ENCODE results near the gene SECISBP2.

DNA sequence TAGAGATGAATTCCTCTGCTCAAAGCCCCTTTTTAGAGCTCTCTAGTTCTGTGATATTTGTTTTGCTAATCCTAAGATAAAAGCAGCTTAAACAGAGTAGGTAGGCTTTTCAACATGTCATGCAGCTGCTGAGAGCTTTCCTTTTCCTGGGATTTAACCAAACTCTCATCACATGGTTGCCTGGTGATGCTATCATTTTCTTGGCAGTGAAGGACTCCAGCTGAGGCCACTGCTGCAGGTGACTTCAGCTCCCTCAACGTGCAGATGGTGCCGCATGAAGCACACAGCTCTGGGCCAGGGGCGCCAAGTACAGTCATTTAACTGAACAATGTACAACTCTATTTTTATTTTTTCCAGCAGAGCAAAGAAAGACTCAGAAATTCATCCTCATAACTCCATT lies 42.2 kb downstream of the SECISBP2 start:
- TF ChIP-seq POLR2A (IDR thresholded peaks at IDR 0.05), result no peak
- TF ChIP-seq, protein P1, sequence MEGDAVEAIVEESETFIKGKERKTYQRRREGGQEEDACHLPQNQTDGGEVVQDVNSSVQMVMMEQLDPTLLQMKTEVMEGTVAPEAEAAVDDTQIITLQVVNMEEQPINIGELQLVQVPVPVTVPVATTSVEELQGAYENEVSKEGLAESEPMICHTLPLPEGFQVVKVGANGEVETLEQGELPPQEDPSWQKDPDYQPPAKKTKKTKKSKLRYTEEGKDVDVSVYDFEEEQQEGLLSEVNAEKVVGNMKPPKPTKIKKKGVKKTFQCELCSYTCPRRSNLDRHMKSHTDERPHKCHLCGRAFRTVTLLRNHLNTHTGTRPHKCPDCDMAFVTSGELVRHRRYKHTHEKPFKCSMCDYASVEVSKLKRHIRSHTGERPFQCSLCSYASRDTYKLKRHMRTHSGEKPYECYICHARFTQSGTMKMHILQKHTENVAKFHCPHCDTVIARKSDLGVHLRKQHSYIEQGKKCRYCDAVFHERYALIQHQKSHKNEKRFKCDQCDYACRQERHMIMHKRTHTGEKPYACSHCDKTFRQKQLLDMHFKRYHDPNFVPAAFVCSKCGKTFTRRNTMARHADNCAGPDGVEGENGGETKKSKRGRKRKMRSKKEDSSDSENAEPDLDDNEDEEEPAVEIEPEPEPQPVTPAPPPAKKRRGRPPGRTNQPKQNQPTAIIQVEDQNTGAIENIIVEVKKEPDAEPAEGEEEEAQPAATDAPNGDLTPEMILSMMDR (IDR thresholded peaks at IDR 0.05), result no peak
